22Rv1 (cell line): ENCODE data around the gene CENPV.

Experiments used
- ZFX ChIP-seq: fragments of 450-650 bp; IDR thresholded peaks from 2 replicates; pipeline ENCODE4 v1.6.1; 2017; ENCODE audit warnings: antibody characterized with exemption, borderline replicate concordance
- TF ChIP-seq, protein P1 (sequence below): fragments of 450-650 bp; IDR thresholded peaks from 2 replicates; pipeline ENCODE4 v1.5.1; 2017; ENCODE audit warnings: mild to moderate bottlenecking

DNA sequence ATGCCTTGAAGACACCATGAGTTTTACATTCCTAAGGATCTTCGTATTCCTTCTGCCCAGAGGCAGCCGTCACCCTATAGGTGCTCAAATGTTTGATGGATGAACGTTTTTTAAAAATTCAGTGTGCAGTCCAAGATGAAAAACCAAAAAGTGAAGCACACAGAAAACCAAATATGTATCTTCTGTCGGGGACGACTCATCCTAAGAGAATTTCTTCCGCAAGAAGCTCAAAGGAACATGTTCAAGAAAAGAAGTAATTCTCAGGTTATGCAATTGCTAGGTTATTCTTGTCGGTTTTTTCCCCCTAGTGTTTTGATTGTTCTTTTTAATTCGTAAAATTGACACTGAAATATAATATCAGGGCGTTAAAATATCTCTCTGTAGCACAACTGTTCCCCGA lies 1.4 kb downstream of the CENPV start:
- TF ChIP-seq, protein P1, sequence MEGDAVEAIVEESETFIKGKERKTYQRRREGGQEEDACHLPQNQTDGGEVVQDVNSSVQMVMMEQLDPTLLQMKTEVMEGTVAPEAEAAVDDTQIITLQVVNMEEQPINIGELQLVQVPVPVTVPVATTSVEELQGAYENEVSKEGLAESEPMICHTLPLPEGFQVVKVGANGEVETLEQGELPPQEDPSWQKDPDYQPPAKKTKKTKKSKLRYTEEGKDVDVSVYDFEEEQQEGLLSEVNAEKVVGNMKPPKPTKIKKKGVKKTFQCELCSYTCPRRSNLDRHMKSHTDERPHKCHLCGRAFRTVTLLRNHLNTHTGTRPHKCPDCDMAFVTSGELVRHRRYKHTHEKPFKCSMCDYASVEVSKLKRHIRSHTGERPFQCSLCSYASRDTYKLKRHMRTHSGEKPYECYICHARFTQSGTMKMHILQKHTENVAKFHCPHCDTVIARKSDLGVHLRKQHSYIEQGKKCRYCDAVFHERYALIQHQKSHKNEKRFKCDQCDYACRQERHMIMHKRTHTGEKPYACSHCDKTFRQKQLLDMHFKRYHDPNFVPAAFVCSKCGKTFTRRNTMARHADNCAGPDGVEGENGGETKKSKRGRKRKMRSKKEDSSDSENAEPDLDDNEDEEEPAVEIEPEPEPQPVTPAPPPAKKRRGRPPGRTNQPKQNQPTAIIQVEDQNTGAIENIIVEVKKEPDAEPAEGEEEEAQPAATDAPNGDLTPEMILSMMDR, result no peak
- TF ChIP-seq ZFX, result no peak
